Keratinocyte (primary cell): ENCODE data around the gene ITGAE.

Source experiments
- EZH2 ChIP-seq: IDR thresholded peaks from one replicate; pipeline ENCODE4 v1.6.1; 2012; ENCODE audit warnings: inconsistent platforms, mild to moderate bottlenecking, low read length, moderate library complexity
- TF ChIP-seq, protein P1 (sequence below), 3 experiments: IDR thresholded peaks in 1 of 3; conservative IDR thresholded peaks in 1 of 3; optimal IDR thresholded peaks in 1 of 3; 2 replicates in 2 of 3; 3 replicates in 1 of 3; pipeline versions ENCODE3 to v1.5.1; 2011; ENCODE audit warnings: low read length in 3 of 3, mild to moderate bottlenecking in 3 of 3, moderate library complexity in 2 of 3, control low read depth in 1 of 3, inconsistent platforms in 1 of 3; ENCODE audit not compliant: insufficient read depth in 2 of 3; ENCODE audit errors: extremely low read depth in 1 of 3

DNA sequence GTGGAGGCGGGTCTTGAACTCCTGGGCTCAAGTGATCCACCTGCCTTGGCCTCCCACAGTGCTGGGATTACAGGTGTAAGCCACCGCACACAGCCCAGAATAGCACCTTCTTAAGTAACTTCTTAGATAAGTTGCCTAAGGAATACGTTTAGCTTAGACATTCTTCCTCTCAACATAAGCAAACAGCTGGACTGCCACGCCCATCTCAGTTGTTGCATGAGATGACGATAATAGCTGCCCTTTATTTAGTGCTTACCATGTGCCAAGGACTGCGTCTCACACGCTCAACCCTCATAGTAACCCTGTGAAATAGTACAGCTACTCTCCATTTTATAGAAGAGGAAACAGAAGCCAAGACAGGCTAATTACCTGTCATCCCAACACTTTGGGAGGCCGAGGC is 65.5 kb downstream of the ITGAE start:
- TF ChIP-seq EZH2: no peak
- TF ChIP-seq, protein P1, sequence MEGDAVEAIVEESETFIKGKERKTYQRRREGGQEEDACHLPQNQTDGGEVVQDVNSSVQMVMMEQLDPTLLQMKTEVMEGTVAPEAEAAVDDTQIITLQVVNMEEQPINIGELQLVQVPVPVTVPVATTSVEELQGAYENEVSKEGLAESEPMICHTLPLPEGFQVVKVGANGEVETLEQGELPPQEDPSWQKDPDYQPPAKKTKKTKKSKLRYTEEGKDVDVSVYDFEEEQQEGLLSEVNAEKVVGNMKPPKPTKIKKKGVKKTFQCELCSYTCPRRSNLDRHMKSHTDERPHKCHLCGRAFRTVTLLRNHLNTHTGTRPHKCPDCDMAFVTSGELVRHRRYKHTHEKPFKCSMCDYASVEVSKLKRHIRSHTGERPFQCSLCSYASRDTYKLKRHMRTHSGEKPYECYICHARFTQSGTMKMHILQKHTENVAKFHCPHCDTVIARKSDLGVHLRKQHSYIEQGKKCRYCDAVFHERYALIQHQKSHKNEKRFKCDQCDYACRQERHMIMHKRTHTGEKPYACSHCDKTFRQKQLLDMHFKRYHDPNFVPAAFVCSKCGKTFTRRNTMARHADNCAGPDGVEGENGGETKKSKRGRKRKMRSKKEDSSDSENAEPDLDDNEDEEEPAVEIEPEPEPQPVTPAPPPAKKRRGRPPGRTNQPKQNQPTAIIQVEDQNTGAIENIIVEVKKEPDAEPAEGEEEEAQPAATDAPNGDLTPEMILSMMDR (optimal IDR thresholded peaks at IDR 0.05 in 1 of 3, IDR thresholded peaks at IDR 0.05 in 1 of 3, conservative IDR thresholded peaks at IDR 0.05 in 1 of 3; ENCODE audit: extremely low read depth in 1 of 3, insufficient read depth in 2 of 3, low read length in 3 of 3): no peak
